ENCODE measurements around the gene NOC3L. TPM values are rescaled to one million over a fixed set of nuclear protein-coding genes. Genes with fewer than 3 reads are reported as not detected.
"Not testable (repeated sequence)": the region's sequence is repeated elsewhere in the genome, so short reads cannot be mapped to it uniquely, and the experiment has no call there.

NOC3L gene
- total RNA-seq, 4 donors from 2014 or later = 8.7 to 14.2 (median 10.3) TPM

- H3K4me3 ChIP-seq (ENCODE audit: low read depth, poor library complexity, severe bottlenecking) = no peak overlapping the region
- 97 to 99% methylated on average over 3 of the region's 3 CpGs for WGBS, 2 donors
- TF ChIP-seq CTCF (IDR thresholded peaks at IDR 0.05) (no peak), POLR2A (IDR thresholded peaks at IDR 0.05) (no peak)
- intact Hi-C loops (cut with DNase I; ENCODE audit: low total_unique reads) = no loop called here
- no peak for DNase-seq (ENCODE audit: low spot score in 2 of 2)
Measured at GRCh38 chr10:94357193-94357592, 5.5 kb downstream of the NOC3L start.

GRCh38 chr10:94355841-94356240 lies 6.9 kb downstream of the NOC3L start:
- WGBS, 2 donors = 92 to 99% methylated on average over 2 of the region's 2 CpGs
- intact Hi-C loops (cut with DNase I; ENCODE audit: low total_unique reads) = no loop called here
- no peak overlapping the region for H3K4me3 ChIP-seq (ENCODE audit: low read depth, poor library complexity, severe bottlenecking)
- TF ChIP-seq CTCF (IDR thresholded peaks at IDR 0.05) = no peak
- TF ChIP-seq POLR2A (IDR thresholded peaks at IDR 0.05) = no peak
- DNase-seq (ENCODE audit: low spot score in 2 of 2) = no peak

- intact Hi-C loops (cut with DNase I; ENCODE audit: low total_unique reads) = no loop called here
Measured at GRCh38 chr10:94353336-94353735, 9.4 kb downstream of the NOC3L start.

GRCh38 chr10:94351089-94351488 lies 11.7 kb downstream of the NOC3L start:
- no peak overlapping the region for H3K4me3 ChIP-seq (ENCODE audit: low read depth, poor library complexity, severe bottlenecking)
- no peak for DNase-seq (ENCODE audit: low spot score in 2 of 2)
- intact Hi-C loops (cut with DNase I; ENCODE audit: low total_unique reads) = no loop called here
- TF ChIP-seq CTCF (IDR thresholded peaks at IDR 0.05) (no peak), POLR2A (IDR thresholded peaks at IDR 0.05) (no peak)

More at GRCh38 chr10:94353336-94353735, 9.4 kb downstream of the NOC3L start:
- TF ChIP-seq POLR2A (IDR thresholded peaks at IDR 0.05) (no peak), CTCF (IDR thresholded peaks at IDR 0.05) (no peak)
- WGBS, 2 donors = 89 to 98% methylated on average over 3 of the region's 3 CpGs
- no peak overlapping the region for H3K4me3 ChIP-seq (ENCODE audit: low read depth, poor library complexity, severe bottlenecking)
- DNase-seq (ENCODE audit: low spot score in 2 of 2) = no peak

GRCh38 chr10:94350500-94350899 lies 12.2 kb downstream of the NOC3L start:
- DNase-seq (ENCODE audit: low spot score in 2 of 2); H3K4me3 ChIP-seq (ENCODE audit: low read depth, poor library complexity, severe bottlenecking); intact Hi-C loops (cut with DNase I; ENCODE audit: low total_unique reads): not testable (repeated sequence)
- WGBS, 2 donors = 77 to 87% methylated on average over 4 of the region's 4 CpGs

- WGBS, 2 donors = 59 to 61% methylated on average over 3 of the region's 3 CpGs
- DNase-seq (ENCODE audit: low spot score in 2 of 2) = no peak
- TF ChIP-seq CTCF (IDR thresholded peaks at IDR 0.05) (no peak), POLR2A (IDR thresholded peaks at IDR 0.05) (no peak)
- no peak overlapping the region for H3K4me3 ChIP-seq (ENCODE audit: low read depth, poor library complexity, severe bottlenecking)
- intact Hi-C loops (cut with DNase I; ENCODE audit: low total_unique reads) = no loop called here
Measured at GRCh38 chr10:94349327-94349726, 13.4 kb downstream of the NOC3L start.
